ENCODE data around the gene LAT. TPM values are rescaled to one million over a fixed set of nuclear protein-coding genes. Genes with fewer than 3 reads are reported as not detected.

The LAT gene
- total and polyA plus RNA-seq, 2 of the 4 experiments (the other 2 are of a cell fraction), result 0.18 to 7.4 TPM

DNA sequence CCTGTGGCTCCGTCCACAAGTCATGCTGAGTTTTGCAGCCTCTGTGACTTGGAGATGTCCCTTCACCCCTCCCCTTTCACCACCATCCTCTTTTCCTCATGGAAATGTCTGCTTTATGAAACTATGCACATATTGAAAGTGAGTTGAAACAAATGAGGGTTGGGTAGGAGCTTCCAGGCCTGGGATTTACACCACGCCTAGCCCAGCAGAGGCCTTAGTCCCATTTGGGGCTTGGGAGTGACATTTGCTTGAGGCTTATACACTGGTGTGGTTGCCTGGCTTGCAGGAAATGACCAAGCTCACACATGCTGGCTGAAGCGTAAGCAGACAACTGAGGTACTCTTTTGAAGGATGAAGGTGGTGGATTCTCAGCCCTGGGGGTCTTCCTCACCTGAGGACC lies 20.8 kb upstream of the LAT start:
- Histone ChIP-seq H3K9me1 (ENCODE audit: insufficient read depth, low read length) (no peaks in the 10 kb centered on the region), H2AK5ac (ENCODE audit: low read depth, low read length) (no peak overlapping the region), H3K9me3 (ENCODE audit: control insufficient read depth, insufficient read depth, low read length) (no peaks in the 10 kb centered on the region), H4K5ac (ENCODE audit: low read depth, low read length) (no peak overlapping the region), H2AK9ac (replicated peaks; ENCODE audit: low read depth, low read length, poor library complexity) (no peak overlapping the region), H3K4me2 (ENCODE audit: low read depth, low read length) (no peak overlapping the region), H3K27ac (ENCODE audit: insufficient read depth, low read length) (no peak overlapping the region), H3K4ac (ENCODE audit: low read depth, low read length) (no peak overlapping the region), H2AFZ (replicated peaks; ENCODE audit: low read length, poor library complexity) (no peak overlapping the region), H2BK20ac (ENCODE audit: low read depth, low read length) (no peak overlapping the region), H2BK15ac (ENCODE audit: low read depth, low read length) (no peak overlapping the region), H3K23ac (ENCODE audit: low read depth, low read length) (no peak overlapping the region), H3K79me1 (ENCODE audit: low read depth in 1 of 2, low read length in 2 of 2) (peaks cover 5 to 7% of the 10 kb centered on the region in 2 experiments; a peak in 3 of 4 replicates), H3K4me1 (ENCODE audit: control insufficient read depth, insufficient read depth, low read length) (no peaks in the 10 kb centered on the region), H3K14ac (replicated peaks; ENCODE audit: low read depth, low read length) (no peak overlapping the region), H3K18ac (ENCODE audit: low read depth, low read length) (no peak overlapping the region), H4K91ac (ENCODE audit: insufficient read depth, low read depth, low read length) (no peak overlapping the region), H3K27me3 (ENCODE audit: control insufficient read depth, insufficient read depth, low read length) (no peaks in the 10 kb centered on the region), H3K4me3 (ENCODE audit: insufficient read depth, low read depth, low read length) (no peak overlapping the region), H4K20me1 (ENCODE audit: insufficient read depth, low read length) (no peaks in the 10 kb centered on the region; the same call in 1 of the 2 replicates), H4K8ac (ENCODE audit: low read depth in 2 of 2, low read length in 2 of 2) (no peak overlapping the region), H3K36me3 (ENCODE audit: control insufficient read depth, insufficient read depth, low read length) (peaks cover 35% of the 10 kb centered on the region), H3K56ac (ENCODE audit: extremely low read depth, insufficient read depth, low read length) (no peak overlapping the region), H3K9ac (ENCODE audit: low read depth, low read length) (no peak overlapping the region), H2BK120ac (ENCODE audit: low read depth, low read length) (no peak overlapping the region), H2BK5ac (ENCODE audit: low read depth, low read length, poor library complexity, severe bottlenecking) (no peak overlapping the region)
- no peak for TF ChIP-seq USF2 (IDR thresholded peaks at IDR 0.05; ENCODE audit: low read depth, low read length)
- TF ChIP-seq MAFK (IDR thresholded peaks at IDR 0.05; ENCODE audit: low read depth, low read length), result no peak
- TF ChIP-seq, protein P1, sequence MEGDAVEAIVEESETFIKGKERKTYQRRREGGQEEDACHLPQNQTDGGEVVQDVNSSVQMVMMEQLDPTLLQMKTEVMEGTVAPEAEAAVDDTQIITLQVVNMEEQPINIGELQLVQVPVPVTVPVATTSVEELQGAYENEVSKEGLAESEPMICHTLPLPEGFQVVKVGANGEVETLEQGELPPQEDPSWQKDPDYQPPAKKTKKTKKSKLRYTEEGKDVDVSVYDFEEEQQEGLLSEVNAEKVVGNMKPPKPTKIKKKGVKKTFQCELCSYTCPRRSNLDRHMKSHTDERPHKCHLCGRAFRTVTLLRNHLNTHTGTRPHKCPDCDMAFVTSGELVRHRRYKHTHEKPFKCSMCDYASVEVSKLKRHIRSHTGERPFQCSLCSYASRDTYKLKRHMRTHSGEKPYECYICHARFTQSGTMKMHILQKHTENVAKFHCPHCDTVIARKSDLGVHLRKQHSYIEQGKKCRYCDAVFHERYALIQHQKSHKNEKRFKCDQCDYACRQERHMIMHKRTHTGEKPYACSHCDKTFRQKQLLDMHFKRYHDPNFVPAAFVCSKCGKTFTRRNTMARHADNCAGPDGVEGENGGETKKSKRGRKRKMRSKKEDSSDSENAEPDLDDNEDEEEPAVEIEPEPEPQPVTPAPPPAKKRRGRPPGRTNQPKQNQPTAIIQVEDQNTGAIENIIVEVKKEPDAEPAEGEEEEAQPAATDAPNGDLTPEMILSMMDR (conservative IDR thresholded peaks at IDR 0.05; ENCODE audit: low read depth, low read length), result no peak
- no peak for TF ChIP-seq NFE2L2 (IDR thresholded peaks at IDR 0.05; ENCODE audit: low read depth, low read length)
- TF ChIP-seq MAZ (IDR thresholded peaks at IDR 0.05; ENCODE audit: borderline replicate concordance, low read depth, low read length), result no peak
- TF ChIP-seq RFX5 (IDR thresholded peaks at IDR 0.05; ENCODE audit: low read depth, low read length), result no peak
- no peak for TF ChIP-seq CEBPB (IDR thresholded peaks at IDR 0.05; ENCODE audit: low read depth, low read length)
- TF ChIP-seq FOS (IDR thresholded peaks at IDR 0.05; ENCODE audit: low read depth, low read length), result no peak
- no peak for TF ChIP-seq BHLHE40 (IDR thresholded peaks at IDR 0.05; ENCODE audit: low read depth, low read length)
- TF ChIP-seq RCOR1 (IDR thresholded peaks at IDR 0.05; ENCODE audit: insufficient replicate concordance, low read length), result no peak
- no peak for TF ChIP-seq RAD21 (IDR thresholded peaks at IDR 0.05; ENCODE audit: low read length)
- TF ChIP-seq SMC3 (IDR thresholded peaks at IDR 0.05; ENCODE audit: low read depth, low read length), result no peak
- no peak for TF ChIP-seq POLR2A (IDR thresholded peaks at IDR 0.05; ENCODE audit: low read depth, low read length)
- TF ChIP-seq CHD1 (IDR thresholded peaks at IDR 0.05; ENCODE audit: low read depth, low read length), result no peak
- TF ChIP-seq ELK1 (IDR thresholded peaks at IDR 0.05; ENCODE audit: borderline replicate concordance, low read depth, low read length), result no peak
- TF ChIP-seq MXI1 (IDR thresholded peaks at IDR 0.05; ENCODE audit: borderline replicate concordance, low read depth, low read length), result no peak
- POLR2A ChIA-PET (ENCODE audit: unreplicated experiment), result no interaction called here
- no peak for ATAC-seq (ENCODE audit: low read depth)
- BruUV-seq (replicated peaks), result no TSS peak
- no CpG with 5 or more reads among the region's 3 CpGs for whole genome bisulfite sequencing, 2 experiments (ENCODE audit: extremely low coverage in 2 of 2, insufficient read length in 1 of 2)
- in situ Hi-C loops (cut with MboI; ENCODE audit: low sequenced_read_pairs), result loop anchor here (25.0 kb wide), 1 partner anchor 298 kb away; no protein-coding TSS in a partner anchor
- DNase-seq, result no peak
- CTCF ChIA-PET, result no interaction called here
- dilution Hi-C loops (cut with HindIII; ENCODE audit: low sequenced_read_pairs, unreplicated experiment), result no loop called here
- intact Hi-C loops (cut with micrococcal nuclease), result no loop called here
